HG02763 (cell line): Measurements from ENCODE around the gene KLHL30.

ENCODE experiments used
- ATAC-seq: cut with Tn5 transposase; IDR thresholded peaks from one replicate; pipeline ENCODE4 v1.9.1; 2021; ENCODE audit warnings: mild to moderate bottlenecking, moderate library complexity; ENCODE audit not compliant: unreplicated experiment

KLHL30 gene

DNA sequence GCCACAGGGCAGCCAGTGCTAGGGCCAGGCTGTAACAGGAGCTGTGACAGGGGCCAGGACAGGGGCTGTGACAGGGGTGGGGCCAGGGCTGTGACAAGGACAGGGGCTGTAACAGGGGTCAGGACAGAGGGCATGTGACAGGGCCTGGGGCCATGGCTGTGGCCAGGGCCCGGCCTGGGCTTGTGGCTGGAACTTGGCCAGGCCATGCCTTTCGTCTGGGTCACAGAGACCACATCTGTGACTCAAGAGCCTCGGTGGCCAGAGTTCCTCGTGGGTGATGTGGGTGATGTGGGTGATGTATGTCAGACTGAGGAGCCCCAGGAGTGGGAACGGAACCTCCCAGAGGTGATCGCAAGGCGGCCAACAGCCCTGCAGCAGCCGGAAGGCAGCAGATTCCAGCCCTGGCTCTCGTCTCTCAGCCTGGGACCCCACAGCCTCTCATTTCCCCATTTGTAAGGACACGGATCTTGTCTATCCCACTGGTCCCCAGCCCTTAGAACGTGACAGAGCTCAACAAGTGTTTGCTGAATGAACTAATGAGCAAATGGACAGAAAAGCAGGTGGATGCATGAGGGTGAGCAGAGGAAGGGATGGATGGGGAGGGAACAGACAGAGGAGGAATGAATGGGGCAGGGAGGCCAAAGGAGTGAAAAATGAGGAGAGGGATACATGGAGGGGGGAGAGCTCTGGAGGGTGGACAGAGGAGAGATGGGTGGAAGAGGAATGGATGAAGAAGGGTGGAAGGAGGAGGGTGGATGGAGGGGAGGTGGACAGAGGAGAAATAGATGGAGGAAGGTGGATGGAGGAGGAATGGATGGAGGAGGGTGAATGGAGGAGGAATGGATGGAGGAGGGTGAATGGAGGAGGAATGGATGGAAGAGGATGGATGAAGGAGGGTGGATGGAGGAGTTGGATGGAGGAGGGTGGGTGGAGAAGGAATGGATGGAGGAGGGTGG, 21.0 kb upstream of the KLHL30 start:
- no peak for ATAC-seq

DNA sequence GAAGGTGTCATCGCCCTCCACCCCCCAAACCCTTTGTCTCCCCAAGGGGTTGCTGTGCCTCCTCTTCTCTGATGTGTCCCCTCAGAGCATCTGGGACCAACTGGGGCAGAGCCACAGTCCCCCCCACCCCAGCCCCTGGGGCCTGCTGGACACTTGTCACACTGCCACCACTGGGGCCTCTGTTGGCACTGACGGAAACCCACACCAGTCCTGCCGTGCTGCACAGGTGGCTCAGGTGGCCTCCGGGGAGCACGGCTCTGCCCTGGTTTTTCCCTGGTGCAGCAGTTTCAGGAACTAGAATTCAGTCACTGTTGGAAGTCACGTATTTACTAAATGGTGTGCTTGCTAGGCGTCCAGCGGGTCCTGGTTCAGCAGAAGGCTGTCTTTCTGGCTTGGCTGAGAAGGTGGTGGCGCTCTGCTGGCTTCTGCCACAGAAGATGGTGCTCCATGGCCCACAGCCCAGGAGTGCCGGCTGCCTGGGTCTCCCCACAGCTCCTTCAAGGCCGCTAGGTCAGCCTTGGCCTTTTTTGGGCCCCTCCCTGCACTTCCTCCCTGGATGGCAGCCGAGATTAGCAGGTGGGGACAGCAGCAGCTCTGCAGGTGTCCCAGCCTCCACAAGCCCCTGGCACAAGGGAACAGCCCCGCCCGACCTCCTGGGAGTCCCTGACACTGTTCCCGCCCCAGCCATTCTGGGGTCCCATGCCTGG, 18.6 kb upstream of the KLHL30 start:
- no peak for ATAC-seq

DNA sequence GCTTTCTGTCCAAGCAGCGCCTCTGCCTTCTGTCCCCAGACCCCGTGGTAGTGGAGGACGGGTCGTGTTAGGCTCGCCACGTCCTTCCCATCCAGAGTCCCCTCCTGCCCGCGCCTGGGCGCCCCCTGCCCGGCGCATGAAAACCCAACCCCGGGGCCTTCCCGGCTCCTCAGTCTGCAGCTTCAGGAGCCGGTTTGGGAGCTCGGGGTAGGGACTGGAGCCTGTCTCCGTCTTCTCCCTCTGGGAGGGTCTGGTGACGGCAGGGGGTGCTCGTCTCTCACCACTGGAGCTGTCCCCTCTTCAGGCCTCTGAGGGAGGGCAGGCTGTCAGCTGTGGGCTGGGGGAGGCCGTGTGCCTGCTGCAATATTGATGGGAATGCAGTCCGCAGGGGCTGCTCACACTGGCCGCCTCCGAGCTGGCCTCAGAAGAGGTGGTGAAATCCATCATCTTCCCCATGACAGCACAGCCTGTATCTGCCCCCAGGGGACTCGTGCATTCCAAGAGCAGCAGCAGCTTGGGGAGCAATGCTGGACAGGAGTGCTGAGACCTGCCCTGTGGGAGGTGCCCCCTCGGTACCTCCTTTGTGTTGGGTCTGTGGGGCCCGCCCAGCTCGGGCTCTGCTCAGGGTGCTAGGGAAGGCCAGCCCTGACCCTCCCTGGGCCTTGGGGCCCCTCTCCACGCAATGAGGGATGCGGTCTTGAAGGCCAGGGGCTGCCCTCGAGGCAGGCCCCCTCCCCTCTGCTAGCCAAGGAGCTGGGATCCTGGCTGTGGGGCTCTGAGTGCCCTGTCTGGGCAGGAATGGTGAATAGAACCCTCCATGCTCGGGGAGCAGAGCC, 17.8 kb upstream of the KLHL30 start:
- ATAC-seq = no peak

GRCh38 chr2:238121511-238122286, 16.8 kb upstream of the KLHL30 start:
- no peak for ATAC-seq

- ATAC-seq = no peak
Measured at GRCh38 chr2:238122287-238123217, 15.9 kb upstream of the KLHL30 start.

DNA sequence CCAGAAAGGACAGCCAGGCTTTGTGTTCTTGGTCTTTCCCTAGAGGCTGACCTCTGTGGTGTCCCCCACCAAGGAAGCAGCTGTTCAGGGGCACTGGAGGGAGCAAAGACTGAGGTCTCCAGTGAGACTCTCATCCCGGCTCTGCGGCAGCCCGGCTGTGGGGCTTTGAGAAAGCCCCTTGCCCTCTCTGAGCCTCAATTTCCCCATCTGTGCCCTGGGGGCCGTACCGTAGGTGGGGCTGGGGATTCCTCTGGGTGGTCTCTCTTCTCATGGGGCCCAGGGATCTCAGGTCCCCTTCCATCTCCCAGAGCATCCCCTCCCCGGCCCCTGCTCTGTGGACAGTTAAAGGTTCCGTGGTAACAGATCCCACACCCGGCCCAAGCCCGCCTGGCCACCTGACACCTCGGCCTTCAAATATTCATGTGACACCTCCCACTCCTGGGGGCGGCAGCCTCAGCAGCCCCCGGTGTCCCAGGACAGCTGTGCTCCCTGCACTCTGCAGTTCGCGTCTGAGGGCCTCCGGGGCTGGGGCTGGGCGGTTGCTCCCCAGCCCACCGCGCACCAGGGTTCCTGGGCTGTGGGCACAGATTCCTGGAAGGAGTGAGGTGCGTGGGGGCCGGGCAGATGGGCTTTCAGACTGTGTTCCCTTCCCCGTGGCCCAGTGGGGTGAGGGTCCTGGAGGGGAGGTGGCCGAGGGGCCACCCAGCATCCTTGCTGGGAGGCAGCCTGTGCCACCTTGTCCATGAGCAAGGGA, 15.1 kb upstream of the KLHL30 start:
- ATAC-seq = no peak

DNA sequence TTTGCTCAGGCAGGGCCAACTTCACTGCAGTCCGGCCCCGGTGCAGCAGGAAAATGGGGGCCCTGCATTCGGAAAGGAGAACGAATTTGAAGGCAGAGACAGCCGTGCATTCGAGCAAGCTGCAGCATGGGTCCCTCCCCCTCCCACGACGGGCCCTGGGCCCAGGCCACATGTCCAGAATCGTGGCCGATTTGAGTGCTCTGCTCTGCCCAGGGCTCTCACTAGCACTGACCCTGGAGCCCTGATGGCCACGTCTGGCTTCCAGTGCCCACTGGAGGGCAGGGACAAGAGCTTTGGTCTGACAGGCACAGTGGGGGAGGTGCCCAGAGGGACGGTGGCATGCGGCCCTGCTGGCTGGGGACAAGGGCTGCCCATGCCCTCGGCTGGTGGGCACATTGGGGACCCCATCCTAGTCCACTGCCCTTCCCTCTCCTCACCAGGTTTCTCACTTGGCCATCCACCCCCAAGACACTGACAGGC, 14.4 kb upstream of the KLHL30 start:
- ATAC-seq = no peak

- ATAC-seq = no peak
Measured at GRCh38 chr2:238124488-238125126, 13.9 kb upstream of the KLHL30 start.

GRCh38 chr2:238125127-238125885, 13.2 kb upstream of the KLHL30 start:
- no peak for ATAC-seq

DNA sequence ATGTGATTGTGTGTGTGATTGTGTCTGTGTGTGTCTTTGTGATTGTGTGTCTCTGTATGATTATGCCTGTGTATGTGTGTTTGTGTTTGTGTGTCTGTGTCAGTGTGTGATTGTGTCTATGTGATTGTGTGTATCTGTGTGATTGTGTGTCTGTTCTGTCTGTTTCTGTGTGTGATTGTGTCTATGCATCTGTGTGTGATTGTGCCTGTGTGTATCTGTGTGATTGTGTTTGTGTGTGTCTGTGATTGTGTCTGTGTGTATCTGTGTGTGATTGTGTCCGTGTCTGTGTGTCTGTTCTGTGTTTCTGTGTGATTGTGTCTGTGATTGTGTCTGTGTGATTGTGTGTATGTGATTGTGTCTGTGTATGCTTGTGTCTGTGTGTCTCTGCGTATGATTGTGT, 12.1 kb upstream of the KLHL30 start:
- no peak for ATAC-seq

GRCh38 chr2:238126775-238127164, 11.7 kb upstream of the KLHL30 start:
- no peak for ATAC-seq

DNA sequence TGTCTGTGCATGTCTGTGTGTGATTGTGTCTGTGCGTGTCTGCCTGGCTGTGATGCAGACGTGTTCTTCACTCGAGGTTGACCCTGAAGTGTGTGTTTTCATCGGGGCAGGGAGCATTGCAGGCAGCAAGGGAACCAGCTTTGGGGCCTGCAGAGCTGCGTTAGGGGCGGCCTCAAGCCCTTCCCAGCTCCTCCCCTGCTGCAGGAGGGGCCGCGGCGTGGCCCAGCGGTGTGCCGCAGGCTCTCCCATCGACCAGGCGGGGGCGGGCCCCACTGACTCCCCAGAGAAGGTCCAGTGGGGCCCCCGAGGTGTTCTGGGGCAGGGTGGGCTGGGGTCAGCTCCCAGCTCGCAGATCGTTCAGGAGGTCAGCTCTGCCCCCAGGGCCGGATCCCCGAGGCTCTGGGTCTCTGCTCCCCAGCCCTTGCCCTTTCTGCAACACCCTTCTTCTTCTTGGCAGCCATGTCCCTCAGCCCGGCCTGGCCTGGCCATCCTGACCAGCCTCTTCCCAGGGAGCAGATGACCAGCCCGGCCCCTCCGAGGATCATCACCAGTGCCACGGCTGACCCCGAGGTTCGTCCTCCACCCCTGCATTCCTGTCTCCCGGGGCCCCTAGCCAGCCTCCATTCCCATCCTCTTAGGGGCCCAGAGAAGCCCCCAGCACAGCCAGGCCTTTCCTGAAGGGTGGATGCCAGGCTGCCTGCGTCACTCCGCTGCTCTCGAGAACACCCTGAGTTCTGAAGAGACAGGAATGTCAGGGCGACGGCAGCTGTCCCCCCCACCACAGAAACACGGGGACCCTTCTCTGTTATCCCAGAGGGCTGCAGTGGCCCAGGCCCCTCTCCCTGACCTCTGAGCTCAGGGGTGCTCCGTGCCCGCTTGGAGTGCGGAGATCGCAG, 11.1 kb upstream of the KLHL30 start:
- ATAC-seq = no peak

GRCh38 chr2:238128061-238128440, 10.4 kb upstream of the KLHL30 start:
- no peak for ATAC-seq

DNA sequence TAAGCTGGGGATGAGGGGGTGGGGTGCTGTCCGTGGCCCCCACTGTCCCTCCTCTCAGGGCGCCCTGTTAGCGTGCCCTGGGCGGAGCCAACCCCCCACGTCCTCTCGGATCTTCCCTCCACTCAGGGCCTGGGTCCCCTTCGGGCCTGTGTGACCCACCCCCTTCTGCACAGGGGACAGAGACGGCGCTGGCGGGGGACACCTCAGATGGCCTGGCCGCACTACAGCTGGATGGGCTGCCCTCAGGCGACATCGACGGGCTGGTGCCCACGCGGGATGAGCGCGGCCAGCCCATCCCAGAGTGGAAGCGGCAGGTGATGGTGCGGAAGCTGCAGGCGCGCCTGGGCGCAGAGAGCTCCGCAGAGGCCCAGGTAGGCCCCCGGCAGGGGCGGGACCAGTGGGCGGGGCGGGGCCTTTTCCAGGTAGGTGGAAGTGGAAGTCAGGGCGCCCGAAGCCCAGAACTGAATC, 9.9 kb upstream of the KLHL30 start:
- ATAC-seq = no peak

DNA sequence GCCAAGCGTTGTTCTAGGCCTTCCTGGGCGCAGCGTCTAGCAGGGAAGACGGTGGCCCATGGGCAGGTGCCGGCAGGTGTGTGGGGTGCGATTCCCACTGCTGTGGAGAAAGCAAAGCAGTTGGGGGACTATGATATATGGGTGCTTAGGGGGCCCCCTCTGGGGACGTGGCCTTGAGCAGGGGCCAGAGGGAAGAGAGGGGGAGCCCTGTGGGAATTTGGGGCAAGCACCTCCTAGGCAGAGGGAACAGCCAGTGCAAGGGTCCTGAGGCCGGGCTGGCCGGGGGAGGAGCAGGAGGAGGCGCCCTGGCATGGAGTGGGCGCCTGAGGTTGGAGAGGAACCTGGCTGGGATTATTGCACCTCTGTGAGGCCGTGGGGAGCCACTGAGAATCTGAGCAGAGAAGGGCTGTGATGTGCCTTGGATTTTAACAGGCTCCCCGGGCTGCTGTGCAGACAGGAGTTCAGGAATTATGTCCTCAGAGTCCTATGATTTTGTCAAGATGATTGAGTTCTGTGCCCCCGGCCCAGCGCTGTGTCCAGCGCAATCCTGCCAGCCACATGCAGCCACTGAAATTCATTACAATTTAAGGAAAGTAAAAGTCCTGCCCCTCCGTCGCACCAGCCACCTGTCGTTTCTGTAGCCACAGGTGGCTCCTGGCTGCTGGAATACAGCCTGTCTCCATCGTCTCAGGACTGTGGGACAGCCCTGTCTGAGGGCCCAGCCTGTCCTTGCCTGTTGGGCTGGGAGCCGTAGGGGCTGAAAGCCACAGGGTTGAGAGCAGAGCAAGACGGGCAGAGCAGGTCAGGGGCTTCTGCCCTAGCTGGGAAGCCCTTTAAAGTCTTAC, 9.1 kb upstream of the KLHL30 start:
- ATAC-seq = no peak
